CD4-positive, alpha-beta T cell (primary cell): ENCODE data around the gene ABLIM1. TPM values are rescaled to one million over a fixed set of nuclear protein-coding genes. Genes with fewer than 3 reads are reported as not detected.

Experiments
- ATAC-seq: fragments of 200-7000 bp; cut with Tn5 transposase; one replicate; pipeline ENCODE4 v1.10.0; 2022; ENCODE audit warnings: mild to moderate bottlenecking; ENCODE audit not compliant: poor library complexity
- CTCF ChIA-PET: fragments of 350-600 bp; sonication (Branson Sonifier 250); formaldehyde crosslinking; loops from one replicate; lab custom pipeline; 2021; ENCODE audit warnings: antibody characterized with exemption, inconsistent platforms; lab: Charles Lee
- POLR2A ChIA-PET: fragments of 350-600 bp; sonication (Branson Sonifier 250); formaldehyde crosslinking; loops from one replicate; lab custom pipeline; 2021; ENCODE audit warnings: antibody characterized with exemption, inconsistent platforms; lab: Charles Lee
- DNase-seq, 14 experiments: peaks; one replicate each; pipeline ENCODE4 v3.0.0-alpha.2; 2013 to 2020; ENCODE audit warnings: mixed read lengths in 2 of 14
- H3K27ac ChIP-seq, 2 donors: one replicate each; pipeline versions ENCODE4 v1.5.1 to v1.7.0; 2013; ENCODE audit warnings: low read length in 2 of 2, low read depth in 1 of 2, mild to moderate bottlenecking in 1 of 2
- H3K27me3 ChIP-seq, 2 experiments: 1 replicate in 1 of 2; 2 replicates in 1 of 2; pipeline versions ENCODE4 v1.6.1 to v1.7.0; 2013; ENCODE audit warnings: low read length in 2 of 2, control low read depth in 1 of 2, mild to moderate bottlenecking in 1 of 2, moderate library complexity in 1 of 2; ENCODE audit not compliant: insufficient read depth in 2 of 2, control insufficient read depth in 1 of 2
- H3K36me3 ChIP-seq: one replicate; pipeline ENCODE4 v1.6.1; 2013; ENCODE audit warnings: low read length, control low read depth; ENCODE audit not compliant: insufficient read depth
- H3K4me1 ChIP-seq: one replicate; pipeline ENCODE4 v1.6.1; 2013; ENCODE audit warnings: low read length, control low read depth; ENCODE audit not compliant: insufficient read depth
- H3K4me3 ChIP-seq: one replicate; pipeline ENCODE4 v1.5.1; 2013; ENCODE audit warnings: mild to moderate bottlenecking, low read length, moderate library complexity
- H3K9me3 ChIP-seq, 2 experiments: 1 replicate in 1 of 2; 2 replicates in 1 of 2; pipeline versions ENCODE4 v1.6.1 to v1.7.0; 2013; ENCODE audit warnings: low read length in 2 of 2, mild to moderate bottlenecking in 2 of 2, control low read depth in 1 of 2, moderate library complexity in 1 of 2; ENCODE audit not compliant: control insufficient read depth in 1 of 2, insufficient read depth in 1 of 2
- H3K27ac Mint-ChIP-seq: one replicate; pipeline ENCODE4 v1.8.0; 2020; ENCODE audit warnings: mixed read lengths
- H3K27me3 Mint-ChIP-seq: one replicate; pipeline ENCODE4 v1.8.0; 2021; ENCODE audit warnings: mixed read lengths
- H3K36me3 Mint-ChIP-seq: one replicate; pipeline ENCODE4 v1.8.0; 2021; ENCODE audit warnings: low read depth, mixed read lengths
- H3K4me1 Mint-ChIP-seq: one replicate; pipeline ENCODE4 v1.8.0; 2021; ENCODE audit warnings: low read depth, mixed read lengths
- H3K4me3 Mint-ChIP-seq: one replicate; pipeline ENCODE4 v1.8.0; 2020; ENCODE audit warnings: mild to moderate bottlenecking, mixed read lengths
- H3K9me3 Mint-ChIP-seq: one replicate; pipeline ENCODE4 v1.8.0; 2020; ENCODE audit warnings: mixed read lengths
- CTCF ChIP-seq: fragments of 200-600 bp; IDR thresholded peaks from one replicate; pipeline ENCODE4 v1.8.0; 2022; ENCODE audit warnings: antibody characterized with exemption, mild to moderate bottlenecking
- intact Hi-C, 2 experiments: fragments of 100-400 bp; cut with DNase I in 1 of 2; cut with micrococcal nuclease in 1 of 2; formaldehyde crosslinking; loops; one replicate each; pipeline versions ENCODE4 v1.15.1 to v1.9.0; 2023 to 2025; cut with DNase I, micrococcal nuclease
- total RNA-seq, 174 experiments: library from RNA in 2 of 174; stranded (reverse) in 2 of 174; gene quantifications; one replicate each; pipeline ENCODE4 v1.2.3 and lab custom pipeline; 2021 to 2026

ABLIM1 gene
- total RNA-seq, 2 experiments from 2014 or later, result 217 to 224 TPM

- Histone ChIP-seq H3K9me3 (no peaks in the 10 kb centered on the region), H3K4me3 (no peak overlapping the region), H3K27ac (no peak overlapping the region), H3K36me3 (peaks cover 33% of the 10 kb centered on the region), H3K27me3 (no peaks in the 10 kb centered on the region), H3K4me1 (peaks cover 20% of the 10 kb centered on the region)
- Mint-ChIP-seq H3K36me3 (peaks cover 77% of the 10 kb centered on the region), H3K27ac (peak overlapping the region; percentile 78), H3K27me3 (no peaks in the 10 kb centered on the region), H3K4me1 (peaks cover 73% of the 10 kb centered on the region), H3K9me3 (no peaks in the 10 kb centered on the region), H3K4me3 (no peak overlapping the region)
- intact Hi-C loops, result loop anchor here in 1 of 2 experiments (5.0 kb wide), 1 partner anchor 166 kb away; no protein-coding TSS in a partner anchor
- ATAC-seq (no peak), DNase-seq (no peak)
- TF ChIP-seq CTCF, result no peak
- CTCF ChIA-PET, result no interaction called here
- POLR2A ChIA-PET, result interaction anchor here (1.7 kb wide), 1 partner anchor 71 kb away, joined by 3 read pairs; no protein-coding TSS in a partner anchor
Observed at GRCh38 chr10:114473776-114474175, 184.3 kb downstream of the ABLIM1 start.

DNA sequence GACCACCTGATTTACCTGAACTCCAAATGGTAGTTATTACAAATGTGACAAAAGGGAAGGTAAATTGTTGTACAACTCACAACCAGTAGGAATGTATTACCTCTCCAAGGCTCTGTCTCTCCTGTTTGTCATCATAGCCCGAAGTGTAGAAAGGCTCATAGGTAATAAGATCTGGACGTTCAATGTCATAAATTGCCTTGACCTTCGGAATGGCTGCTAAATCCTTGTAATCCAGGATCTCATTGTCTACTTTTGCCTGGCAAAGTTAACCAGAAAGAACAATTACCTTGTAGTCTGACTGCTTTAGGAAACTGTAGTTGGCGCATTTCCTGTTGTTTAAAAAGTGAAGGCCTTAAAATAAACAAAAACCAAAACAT lies 185.2 kb downstream of the ABLIM1 start:
- no peak for ATAC-seq
- peaks cover 40% of the 10 kb centered on the region for H3K36me3 ChIP-seq
- H3K27me3 ChIP-seq, result no peaks in the 10 kb centered on the region
- intact Hi-C loops, result loop anchor here in 1 of 2 experiments (5.0 kb wide), 1 partner anchor 166 kb away; no protein-coding TSS in a partner anchor
- peaks cover 65% of the 10 kb centered on the region for H3K4me1 Mint-ChIP-seq
- peak overlapping the region in 1 of 2 donors; percentile 30 for H3K27ac ChIP-seq
- H3K27ac Mint-ChIP-seq, result peak overlapping the region; percentile 78
- POLR2A ChIA-PET, result interaction anchor here (1.7 kb wide), 1 partner anchor 349 kb away, joined by 7 read pairs; the partner anchor contains the start of gene FHIP2A
- DNase-seq, result no peak
- H3K9me3 ChIP-seq, result no peaks in the 10 kb centered on the region
- no peaks in the 10 kb centered on the region for H3K27me3 Mint-ChIP-seq
- CTCF ChIA-PET, result no interaction called here
- peaks cover 78% of the 10 kb centered on the region for H3K36me3 Mint-ChIP-seq
- H3K4me3 Mint-ChIP-seq, result no peak overlapping the region
- TF ChIP-seq CTCF, result no peak
- no peak overlapping the region for H3K4me3 ChIP-seq
- no peaks in the 10 kb centered on the region for H3K9me3 Mint-ChIP-seq
- peaks cover 20% of the 10 kb centered on the region for H3K4me1 ChIP-seq

- H3K27me3 ChIP-seq, result no peaks in the 10 kb centered on the region
- peak overlapping the region; percentile 2 to 31 for H3K27ac ChIP-seq
- H3K9me3 ChIP-seq, result no peaks in the 10 kb centered on the region
- intact Hi-C loops, result loop anchor here (1.0 to 5.0 kb wide), 7 partner anchors 76 to 315 kb away; no protein-coding TSS in a partner anchor
- H3K4me1 Mint-ChIP-seq, result peaks cover 59% of the 10 kb centered on the region
- H3K4me1 ChIP-seq, result peaks cover 20% of the 10 kb centered on the region
- no peak overlapping the region for H3K4me3 Mint-ChIP-seq
- TF ChIP-seq CTCF, result no peak
- ATAC-seq (peak; percentile 13), DNase-seq (peak in 1 of 14 experiments; percentile 24)
- H3K27ac Mint-ChIP-seq, result peak overlapping the region; percentile 78
- no peak overlapping the region for H3K4me3 ChIP-seq
- H3K27me3 Mint-ChIP-seq, result no peaks in the 10 kb centered on the region
- POLR2A ChIA-PET, result interaction anchor here (0.6 to 1.7 kb wide), 15 partner anchors 10 to 366 kb away, joined by 3 to 13 read pairs (median 5); partner anchors contain the start of genes CCDC186 and FHIP2A
- no peaks in the 10 kb centered on the region for H3K9me3 Mint-ChIP-seq
- CTCF ChIA-PET, result interaction anchor here (0.5 to 2.1 kb wide), 29 partner anchors 10 to 349 kb away, joined by 3 to 19 read pairs (median 4); partner anchors contain the start of genes CCDC186 and FHIP2A
- H3K36me3 ChIP-seq, result peaks cover 45% of the 10 kb centered on the region
- H3K36me3 Mint-ChIP-seq, result peaks cover 78% of the 10 kb centered on the region
Observed at GRCh38 chr10:114471906-114472876, 185.9 kb downstream of the ABLIM1 start.
